Memory B cell (primary cell): Measurements from ENCODE around the gene ABLIM3.

Source experiments
- ATAC-seq: fragments of 150-1000 bp; cut with Tn5 transposase; 2 replicates; pipeline ENCODE4 v1.10.0; 2021; ENCODE audit warnings: low read depth, mild to moderate bottlenecking, moderate library complexity
- DNase-seq, 2 donors: peaks; one replicate each; pipeline ENCODE4 v3.0.0; 2022; ENCODE audit warnings: low spot score in 2 of 2
- H3K27ac Mint-ChIP-seq: one replicate; pipeline ENCODE4 v1.8.0; 2022; ENCODE audit warnings: mild to moderate bottlenecking, moderate library complexity, mixed read lengths
- H3K27me3 Mint-ChIP-seq: one replicate; pipeline ENCODE4 v1.8.0; 2022; ENCODE audit warnings: mixed read lengths
- H3K36me3 Mint-ChIP-seq: one replicate; pipeline ENCODE4 v1.8.0; 2022; ENCODE audit warnings: mild to moderate bottlenecking, mixed read lengths
- H3K4me1 Mint-ChIP-seq: one replicate; pipeline ENCODE4 v1.8.0; 2022; ENCODE audit warnings: mixed read lengths
- H3K4me3 Mint-ChIP-seq: one replicate; pipeline ENCODE4 v1.8.0; 2022; ENCODE audit warnings: mild to moderate bottlenecking, moderate library complexity, mixed read lengths
- H3K9me3 Mint-ChIP-seq: one replicate; pipeline ENCODE4 v1.8.0; 2022; ENCODE audit warnings: mixed read lengths

ABLIM3 gene

DNA sequence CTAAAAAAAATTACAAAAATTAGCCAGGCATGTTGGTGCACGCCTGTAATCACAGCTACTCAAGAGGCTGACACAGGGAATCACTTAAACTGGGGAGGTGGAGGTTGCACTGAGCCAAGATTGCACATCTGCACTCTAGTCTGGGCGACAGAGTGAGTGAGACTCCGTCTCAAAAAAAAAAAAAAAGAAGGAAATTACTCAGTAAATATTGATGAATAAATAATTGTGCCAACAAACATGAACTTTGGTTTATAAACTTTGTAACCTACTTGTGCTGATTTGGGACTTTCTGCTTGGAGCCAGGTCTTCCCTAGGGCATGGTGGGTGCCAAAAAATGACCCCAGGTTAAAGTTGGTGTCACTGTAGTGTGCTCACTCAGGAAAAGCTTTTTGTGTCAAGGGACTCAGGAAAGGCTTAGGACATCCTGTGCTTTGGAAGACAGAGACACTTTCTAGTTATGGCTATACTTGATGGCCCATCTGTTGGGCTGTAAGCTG lies 19.0 kb downstream of the ABLIM3 start:
- Mint-ChIP-seq H3K4me3 (no peak overlapping the region), H3K4me1 (no peaks in the 10 kb centered on the region), H3K9me3 (no peaks in the 10 kb centered on the region), H3K36me3 (no peaks in the 10 kb centered on the region), H3K27me3 (peaks cover 15% of the 10 kb centered on the region), H3K27ac (no peak overlapping the region)
- DNase-seq = no peak
- no peak for ATAC-seq

DNA sequence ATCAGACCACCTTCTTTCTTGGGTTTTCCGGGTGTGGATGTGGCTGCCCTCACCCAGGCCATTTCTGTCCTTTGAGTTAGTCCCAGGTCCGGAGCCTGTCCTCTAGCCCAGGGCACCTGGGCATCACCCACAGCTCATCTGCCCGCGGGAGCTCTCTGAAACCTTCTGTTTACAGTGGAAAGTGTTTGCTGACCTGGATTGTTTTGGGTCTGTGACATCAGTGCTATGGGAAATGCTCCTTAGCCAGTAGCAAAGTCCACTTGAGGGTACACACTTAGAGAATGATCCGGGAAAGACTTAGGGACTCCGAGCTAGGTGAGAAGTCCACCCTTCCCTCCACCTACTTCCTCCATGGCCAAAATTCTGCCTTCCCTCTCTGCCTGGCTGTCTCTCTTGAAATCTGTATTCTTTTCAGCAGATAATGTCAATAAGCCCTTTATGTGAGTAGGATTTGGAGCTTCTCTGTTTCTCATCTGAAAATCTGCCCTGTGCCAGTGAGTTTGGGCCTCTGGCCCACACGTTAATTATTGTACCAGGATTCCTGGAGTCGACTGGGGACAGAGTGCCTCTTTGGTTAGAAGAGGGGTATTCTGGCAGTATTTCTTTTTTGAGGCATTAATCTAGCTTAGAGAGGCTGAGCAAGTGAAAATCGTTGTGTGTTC lies 19.9 kb downstream of the ABLIM3 start:
- Mint-ChIP-seq H3K36me3 (no peaks in the 10 kb centered on the region), H3K27ac (no peak overlapping the region), H3K4me1 (no peaks in the 10 kb centered on the region), H3K27me3 (peaks cover 14% of the 10 kb centered on the region), H3K9me3 (no peaks in the 10 kb centered on the region), H3K4me3 (no peak overlapping the region)
- ATAC-seq = no peak
- DNase-seq = no peak

DNA sequence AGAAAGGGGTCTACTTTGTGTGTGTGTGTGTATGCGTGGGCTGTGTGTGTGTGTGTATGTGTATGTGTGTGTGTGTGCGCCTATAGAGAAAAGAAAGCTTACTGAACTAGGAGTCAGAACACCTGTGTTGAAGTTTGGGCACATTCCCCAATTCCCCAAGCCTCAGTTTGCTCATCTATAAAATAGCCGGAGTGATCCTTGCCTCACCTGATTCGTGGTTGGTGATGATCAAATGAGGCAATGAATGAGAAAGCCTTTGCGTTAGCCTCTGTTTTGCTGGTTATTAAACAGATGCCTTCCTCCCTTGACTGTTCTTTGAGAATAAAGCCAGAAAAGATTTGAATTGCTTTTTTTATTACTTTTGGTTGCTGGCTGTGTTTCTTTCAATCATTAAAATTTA lies 20.6 kb downstream of the ABLIM3 start:
- H3K27ac Mint-ChIP-seq = no peak overlapping the region
- peaks cover 13% of the 10 kb centered on the region for H3K27me3 Mint-ChIP-seq
- no peak for ATAC-seq
- no peaks in the 10 kb centered on the region for H3K36me3 Mint-ChIP-seq
- H3K4me3 Mint-ChIP-seq = no peak overlapping the region
- no peak for DNase-seq
- no peaks in the 10 kb centered on the region for H3K4me1 Mint-ChIP-seq
- H3K9me3 Mint-ChIP-seq = no peaks in the 10 kb centered on the region

DNA sequence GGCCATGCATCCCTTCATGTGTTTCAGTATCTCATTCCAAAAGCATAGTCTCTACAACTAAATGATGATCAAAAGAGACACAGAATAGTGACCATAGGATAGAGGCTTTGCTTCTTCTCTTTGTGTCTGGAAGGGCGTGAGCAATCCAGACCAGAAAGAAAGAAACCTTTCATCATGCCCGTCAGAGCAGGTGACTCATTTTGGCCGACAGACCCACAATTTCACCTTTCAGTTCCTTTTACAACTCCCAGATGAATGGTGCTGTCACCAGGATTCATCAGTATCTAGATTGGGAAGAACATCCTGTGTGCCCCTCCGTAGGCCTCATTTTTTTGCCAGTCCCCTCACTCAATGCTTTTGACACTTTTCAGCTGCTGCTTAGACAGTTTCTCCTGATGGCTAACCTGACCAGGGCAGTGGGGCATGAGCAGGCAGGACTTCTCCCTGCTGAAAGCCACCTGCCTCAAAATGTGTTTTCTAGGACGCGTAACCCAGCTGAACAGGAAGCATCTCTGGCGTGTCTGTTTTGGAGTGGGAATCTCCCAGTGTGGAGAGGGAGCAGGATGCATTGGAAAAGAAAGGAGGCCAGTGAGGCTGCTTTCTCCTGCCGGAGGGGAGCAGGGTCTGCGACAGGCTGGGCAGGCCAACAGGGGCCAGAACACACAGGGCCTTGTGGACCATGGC lies 21.2 kb downstream of the ABLIM3 start:
- no peak for ATAC-seq
- H3K36me3 Mint-ChIP-seq = no peaks in the 10 kb centered on the region

DNA sequence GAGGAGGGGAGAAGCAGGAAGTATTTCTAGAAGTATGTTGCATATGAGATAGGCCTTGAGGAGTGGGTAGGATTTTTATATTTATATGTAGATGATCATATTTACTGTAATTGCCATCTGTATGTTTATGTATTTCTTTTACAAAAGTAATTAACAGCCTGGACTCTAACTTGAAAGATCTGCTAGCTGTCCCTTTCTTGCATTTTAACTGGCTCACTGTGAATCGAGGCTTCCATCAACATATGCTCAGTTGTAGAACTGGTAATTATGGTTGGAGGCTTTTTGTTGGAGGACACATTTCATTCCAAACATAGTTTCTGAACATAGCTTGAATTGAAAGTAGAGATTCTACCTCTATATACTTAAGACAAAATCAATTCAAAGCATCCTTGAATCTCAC lies 23.4 kb downstream of the ABLIM3 start:
- ATAC-seq (no peak), DNase-seq (no peak)
- Mint-ChIP-seq H3K27me3 (peaks cover 17% of the 10 kb centered on the region), H3K4me3 (no peak overlapping the region), H3K9me3 (no peaks in the 10 kb centered on the region), H3K4me1 (no peaks in the 10 kb centered on the region), H3K27ac (no peak overlapping the region), H3K36me3 (no peaks in the 10 kb centered on the region)

More for the DNA sequence above, 21.2 kb downstream of the ABLIM3 start:
- Mint-ChIP-seq H3K4me3 (no peak overlapping the region), H3K27me3 (peaks cover 13% of the 10 kb centered on the region), H3K27ac (no peak overlapping the region), H3K4me1 (no peaks in the 10 kb centered on the region), H3K9me3 (no peaks in the 10 kb centered on the region)
- no peak for DNase-seq

DNA sequence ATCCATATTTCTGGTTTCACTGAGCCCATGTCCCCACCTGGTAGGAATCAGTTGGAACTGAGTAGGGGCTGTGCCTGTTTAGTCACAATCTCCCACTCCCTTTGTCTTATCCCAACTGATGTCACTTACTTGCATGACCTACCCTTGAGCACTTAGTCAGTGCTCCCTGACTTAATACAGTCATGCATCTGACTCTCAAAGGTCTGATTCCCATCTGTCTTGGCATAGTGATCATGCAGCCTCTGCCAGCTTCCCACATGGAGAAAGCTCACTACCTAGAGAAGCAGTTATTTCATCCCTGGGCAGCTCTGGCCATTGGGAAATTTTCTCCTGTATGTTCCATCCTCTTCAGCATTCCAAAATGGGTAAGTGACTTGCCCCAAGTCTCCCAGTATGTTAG lies 24.8 kb downstream of the ABLIM3 start:
- H3K36me3 Mint-ChIP-seq = no peaks in the 10 kb centered on the region
- DNase-seq (no peak), ATAC-seq (no peak)
- peaks cover 19% of the 10 kb centered on the region for H3K27me3 Mint-ChIP-seq
- H3K9me3 Mint-ChIP-seq = no peaks in the 10 kb centered on the region
- H3K4me3 Mint-ChIP-seq = no peak overlapping the region
- no peak overlapping the region for H3K27ac Mint-ChIP-seq
- no peaks in the 10 kb centered on the region for H3K4me1 Mint-ChIP-seq

DNA sequence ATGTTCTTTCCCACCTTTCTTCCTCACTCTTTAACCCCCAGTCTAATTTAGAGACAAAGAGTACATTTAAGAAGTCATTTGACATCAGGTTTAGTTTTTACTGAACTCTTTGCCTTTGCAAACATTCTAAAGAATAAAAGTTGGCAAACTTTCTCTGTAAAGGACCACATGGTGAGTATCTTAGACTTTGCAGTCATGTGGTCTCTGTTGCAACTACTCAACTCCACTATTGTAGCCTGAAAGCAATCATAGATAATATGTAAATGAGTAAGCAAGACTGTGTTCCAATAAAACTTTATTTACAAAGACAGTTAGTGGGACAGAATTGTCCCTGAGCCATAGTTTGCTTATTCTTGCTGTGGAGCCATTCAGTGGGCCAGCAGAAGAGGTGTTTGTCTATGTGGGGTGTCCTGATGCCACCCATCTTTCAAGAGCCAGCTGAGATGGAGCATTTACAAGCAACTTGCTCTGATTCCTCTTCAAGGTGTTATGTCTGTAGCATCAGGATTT lies 25.4 kb downstream of the ABLIM3 start:
- Mint-ChIP-seq H3K27me3 (peaks cover 18% of the 10 kb centered on the region), H3K36me3 (no peaks in the 10 kb centered on the region), H3K4me1 (no peaks in the 10 kb centered on the region), H3K9me3 (no peaks in the 10 kb centered on the region), H3K4me3 (no peak overlapping the region), H3K27ac (no peak overlapping the region)
- no peak for DNase-seq
- no peak for ATAC-seq

DNA sequence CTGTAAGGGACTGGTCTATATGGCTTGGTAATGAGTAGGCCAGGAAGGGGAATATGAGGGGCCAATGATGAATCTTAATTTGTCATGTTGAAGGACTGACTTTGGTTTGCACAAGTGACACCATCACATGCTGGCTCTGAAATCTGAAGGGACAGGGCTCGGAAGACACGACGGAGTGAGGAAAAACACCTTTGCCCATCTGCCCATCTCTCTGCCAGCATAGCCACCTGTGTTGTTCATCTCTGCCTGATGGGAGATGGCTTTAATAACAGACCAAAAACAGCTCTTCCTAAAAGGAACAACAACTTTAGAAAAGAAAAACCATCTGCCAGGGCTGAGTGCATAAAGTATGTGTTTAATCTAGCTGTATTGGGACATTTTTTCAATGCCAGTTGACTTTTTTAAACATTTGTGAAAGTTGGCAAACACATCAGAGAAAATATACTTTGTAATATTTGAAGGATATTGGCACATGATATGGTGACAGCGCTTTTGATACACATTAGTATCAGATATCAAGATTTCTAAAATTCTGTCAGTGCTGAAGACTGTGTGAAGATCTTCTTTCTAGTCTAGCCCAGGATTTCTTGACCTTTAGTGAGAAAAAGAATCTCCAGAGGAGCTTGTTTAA lies 27.1 kb downstream of the ABLIM3 start:
- H3K27ac Mint-ChIP-seq = no peak overlapping the region
- ATAC-seq = no peak
- H3K9me3 Mint-ChIP-seq = no peaks in the 10 kb centered on the region
- H3K4me1 Mint-ChIP-seq = no peaks in the 10 kb centered on the region
- H3K27me3 Mint-ChIP-seq = peaks cover 15% of the 10 kb centered on the region
- no peaks in the 10 kb centered on the region for H3K36me3 Mint-ChIP-seq
- H3K4me3 Mint-ChIP-seq = no peak overlapping the region
- DNase-seq = no peak

DNA sequence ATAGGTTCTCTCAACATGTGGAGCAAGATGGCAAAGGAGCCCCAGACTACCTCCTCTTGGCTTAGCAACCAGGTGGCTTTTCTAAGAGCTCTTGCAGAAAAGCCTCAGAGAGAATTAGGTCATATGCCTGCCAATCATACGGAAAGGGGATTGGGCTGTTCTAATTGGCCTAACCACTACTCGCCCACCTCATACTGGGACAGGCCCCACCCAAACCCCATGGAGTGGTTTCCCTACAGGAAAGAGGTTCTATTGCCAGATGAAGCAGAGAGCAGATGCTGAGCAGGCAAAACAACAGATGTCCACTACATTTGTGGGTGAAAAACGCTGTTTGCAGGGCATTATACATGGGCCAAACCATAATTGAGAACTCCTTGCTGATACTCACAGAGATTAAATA lies 29.0 kb downstream of the ABLIM3 start:
- Mint-ChIP-seq H3K4me1 (no peaks in the 10 kb centered on the region), H3K36me3 (no peaks in the 10 kb centered on the region), H3K27ac (no peak overlapping the region), H3K9me3 (no peaks in the 10 kb centered on the region), H3K27me3 (peaks cover 14% of the 10 kb centered on the region), H3K4me3 (no peak overlapping the region)
- no peak for DNase-seq
- no peak for ATAC-seq

DNA sequence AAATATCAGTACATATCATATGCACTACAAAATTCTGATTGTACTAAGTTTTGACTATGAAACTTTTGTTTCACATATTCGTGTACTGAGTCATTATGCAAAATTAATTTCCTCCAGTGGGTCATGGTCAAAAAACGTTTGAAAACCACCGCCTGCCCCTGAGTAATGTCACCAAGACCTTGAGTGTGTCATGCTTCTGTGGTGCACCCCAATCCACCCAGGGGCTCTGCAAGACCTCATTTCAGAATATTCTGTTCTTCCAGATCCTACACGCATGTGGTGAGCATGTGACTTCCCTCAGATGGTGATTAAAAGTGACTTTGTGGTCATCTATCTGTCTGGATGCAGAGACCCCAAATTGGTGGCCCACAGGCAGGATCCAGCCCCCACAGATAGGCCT lies 31.0 kb downstream of the ABLIM3 start:
- Mint-ChIP-seq H3K4me3 (no peak overlapping the region), H3K27ac (no peak overlapping the region)

DNA sequence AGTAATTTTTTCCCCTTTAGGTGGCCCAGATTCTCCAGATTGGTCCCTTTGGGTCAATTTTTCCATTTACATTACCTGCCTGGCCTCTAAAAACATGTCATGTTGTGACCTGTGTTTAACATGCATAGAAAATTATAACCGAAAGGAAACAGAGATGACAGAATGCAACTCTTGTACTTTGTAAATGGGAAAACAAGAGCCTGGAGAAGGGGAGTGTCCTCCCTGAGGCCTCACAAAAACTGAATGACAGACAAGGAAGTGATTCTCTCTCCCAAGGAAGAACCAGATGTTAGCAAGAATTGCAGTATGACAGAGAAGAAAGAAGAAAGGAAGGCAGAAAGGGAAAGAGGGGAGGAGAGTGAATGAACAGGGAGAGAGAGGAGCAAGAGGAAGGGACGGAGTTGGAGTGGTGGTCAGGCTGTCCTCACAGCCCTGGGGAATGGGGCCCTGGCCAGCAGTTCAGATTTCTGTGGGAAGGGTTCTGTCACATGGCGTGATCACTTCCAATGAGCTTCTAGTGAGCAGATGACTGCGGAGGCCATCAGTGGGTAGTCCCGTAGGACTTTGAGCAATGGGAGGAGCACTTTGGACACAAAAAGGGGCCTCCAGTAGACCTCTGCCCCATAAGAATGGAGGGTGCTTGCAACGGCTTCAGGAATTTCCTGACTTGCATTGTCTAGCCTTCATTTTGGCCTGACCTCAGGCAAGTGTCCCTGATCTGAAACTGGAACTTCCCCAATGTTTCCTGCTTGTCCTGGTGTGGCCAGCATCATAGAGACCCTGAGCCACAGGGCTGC lies 31.6 kb downstream of the ABLIM3 start:
- DNase-seq = no peak
- no peak for ATAC-seq
- peaks cover 12% of the 10 kb centered on the region for H3K27me3 Mint-ChIP-seq
- no peak overlapping the region for H3K27ac Mint-ChIP-seq
- no peaks in the 10 kb centered on the region for H3K36me3 Mint-ChIP-seq
- H3K9me3 Mint-ChIP-seq = no peaks in the 10 kb centered on the region
- no peaks in the 10 kb centered on the region for H3K4me1 Mint-ChIP-seq
- H3K4me3 Mint-ChIP-seq = no peak overlapping the region

More for the DNA sequence above, 31.0 kb downstream of the ABLIM3 start:
- peaks cover 13% of the 10 kb centered on the region for H3K27me3 Mint-ChIP-seq
- DNase-seq (no peak), ATAC-seq (no peak)
- H3K4me1 Mint-ChIP-seq = no peaks in the 10 kb centered on the region
- H3K36me3 Mint-ChIP-seq = no peaks in the 10 kb centered on the region
- H3K9me3 Mint-ChIP-seq = no peaks in the 10 kb centered on the region

DNA sequence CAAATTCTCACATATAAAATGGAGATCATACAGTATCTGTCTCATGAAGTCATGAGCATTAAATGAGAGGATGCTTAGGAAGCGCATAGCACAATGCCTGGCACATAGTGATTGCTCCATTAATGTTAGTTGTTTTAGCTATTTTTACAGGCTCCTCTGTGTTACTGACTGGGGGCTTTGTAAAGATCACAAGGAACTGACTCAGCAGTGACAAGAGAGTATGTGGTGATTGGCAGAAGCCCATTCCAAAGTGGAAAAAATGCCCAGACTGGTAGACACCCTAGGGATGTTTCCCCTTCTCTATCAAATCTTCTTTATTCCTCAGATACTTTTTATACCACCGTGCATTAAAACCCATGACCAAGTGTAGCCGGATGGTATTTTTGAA lies 33.5 kb downstream of the ABLIM3 start:
- H3K9me3 Mint-ChIP-seq = no peaks in the 10 kb centered on the region
- ATAC-seq (no peak), DNase-seq (no peak)
- peaks cover 13% of the 10 kb centered on the region for H3K27me3 Mint-ChIP-seq
- H3K4me1 Mint-ChIP-seq = no peaks in the 10 kb centered on the region
- no peak overlapping the region for H3K27ac Mint-ChIP-seq
- no peak overlapping the region for H3K4me3 Mint-ChIP-seq
- H3K36me3 Mint-ChIP-seq = no peaks in the 10 kb centered on the region

DNA sequence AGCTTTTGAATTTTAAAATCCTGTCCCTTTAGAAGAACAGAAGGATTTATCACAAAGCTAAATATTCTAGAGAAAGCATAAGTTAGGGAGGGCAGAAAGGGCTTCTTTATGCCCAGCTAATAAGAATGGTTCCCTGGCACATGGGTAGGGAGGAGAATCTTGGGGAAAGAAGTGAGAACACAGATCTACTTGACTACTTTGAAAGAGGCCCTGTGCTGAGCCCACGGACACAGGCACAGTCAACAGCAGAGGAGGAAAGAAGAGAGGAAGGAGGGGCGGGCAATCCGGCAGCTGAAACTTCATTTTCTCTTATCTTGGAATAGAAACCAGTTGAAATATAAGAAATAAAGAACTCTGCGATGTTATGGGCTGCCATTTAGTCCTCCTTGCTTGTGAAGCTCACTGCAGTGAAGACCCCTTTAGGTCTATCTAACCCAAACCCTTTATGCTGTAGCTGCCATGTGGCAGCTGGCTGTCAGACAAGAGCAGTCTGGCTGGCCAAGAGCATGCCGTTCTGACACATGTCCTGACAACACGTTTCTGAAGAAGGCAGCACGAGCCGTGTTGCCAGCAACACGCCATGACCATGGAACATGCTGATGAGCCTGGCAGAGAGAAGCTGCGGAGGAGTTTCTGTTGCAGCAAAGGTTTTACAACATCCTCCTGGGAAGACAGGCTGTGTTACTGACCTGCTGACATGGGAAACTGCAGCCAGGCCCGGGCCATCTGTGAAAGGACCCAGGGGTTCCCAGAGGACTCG lies 34.2 kb downstream of the ABLIM3 start:
- Mint-ChIP-seq H3K27me3 (peaks cover 11% of the 10 kb centered on the region), H3K36me3 (no peaks in the 10 kb centered on the region), H3K9me3 (no peaks in the 10 kb centered on the region), H3K4me3 (no peak overlapping the region), H3K4me1 (no peaks in the 10 kb centered on the region), H3K27ac (no peak overlapping the region)
- ATAC-seq (no peak), DNase-seq (no peak)
